Measurements from ENCODE around the gene RALGAPB.

RALGAPB gene

DNA sequence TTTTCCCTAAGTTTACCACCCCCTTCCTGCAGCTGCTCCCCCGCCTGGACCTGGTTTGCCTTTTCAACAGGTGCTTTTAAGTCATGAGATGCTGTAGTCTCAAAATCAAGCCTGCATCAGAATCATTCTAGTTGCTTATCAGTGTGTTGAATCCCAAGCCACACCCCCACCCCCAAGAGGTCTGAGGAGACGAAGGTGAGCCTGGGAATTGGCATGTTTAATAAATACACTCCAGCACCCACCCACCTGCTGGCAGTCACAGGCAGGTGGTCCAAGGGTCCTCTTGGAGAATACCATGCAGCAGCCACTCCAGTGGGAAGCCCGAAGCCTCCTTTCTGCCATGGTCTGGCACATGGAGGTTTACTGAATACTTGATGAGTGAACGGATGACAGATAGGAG lies 107.3 kb downstream of the RALGAPB start:
- Histone ChIP-seq H3K27me3 (replicated peaks; ENCODE audit: insufficient read depth, low read length) (no peaks in the 10 kb centered on the region), H3K4me3 (ENCODE audit: low read length) (no peak overlapping the region), H3K9me3 (replicated peaks; ENCODE audit: insufficient read depth, low read length) (no peaks in the 10 kb centered on the region), H3K79me2 (ENCODE audit: low read length) (no peaks in the 10 kb centered on the region), H3K4me1 (ENCODE audit: low read length) (no peaks in the 10 kb centered on the region), H3K36me3 (replicated peaks; ENCODE audit: insufficient read depth, low read length) (0 out of 2 replicates have a peak, but pooled peaks cover under 1% of the 10 kb centered on the region), H2AFZ (ENCODE audit: low read length) (no peak overlapping the region), H4K20me1 (ENCODE audit: insufficient read depth, low read length) (no peaks in the 10 kb centered on the region), H3K4me2 (ENCODE audit: low read depth, low read length) (no peak overlapping the region), H3K9me2 (replicated peaks; ENCODE audit: insufficient read depth, low read length) (no peaks in the 10 kb centered on the region), H3K27ac (ENCODE audit: low read length) (no peak overlapping the region), H3K9ac (ENCODE audit: low read length) (no peak overlapping the region), H3F3A (ENCODE audit: insufficient read depth, low read length) (no peaks in the 10 kb centered on the region)
- no peak for DNase-seq
- no peak for TF ChIP-seq EZH2phosphoT487 (IDR thresholded peaks at IDR 0.05; ENCODE audit: low read length)
- no peak for TF ChIP-seq EZH2 (optimal IDR thresholded peaks at IDR 0.05; ENCODE audit: low read depth, low read length)
- TF ChIP-seq, protein P1, sequence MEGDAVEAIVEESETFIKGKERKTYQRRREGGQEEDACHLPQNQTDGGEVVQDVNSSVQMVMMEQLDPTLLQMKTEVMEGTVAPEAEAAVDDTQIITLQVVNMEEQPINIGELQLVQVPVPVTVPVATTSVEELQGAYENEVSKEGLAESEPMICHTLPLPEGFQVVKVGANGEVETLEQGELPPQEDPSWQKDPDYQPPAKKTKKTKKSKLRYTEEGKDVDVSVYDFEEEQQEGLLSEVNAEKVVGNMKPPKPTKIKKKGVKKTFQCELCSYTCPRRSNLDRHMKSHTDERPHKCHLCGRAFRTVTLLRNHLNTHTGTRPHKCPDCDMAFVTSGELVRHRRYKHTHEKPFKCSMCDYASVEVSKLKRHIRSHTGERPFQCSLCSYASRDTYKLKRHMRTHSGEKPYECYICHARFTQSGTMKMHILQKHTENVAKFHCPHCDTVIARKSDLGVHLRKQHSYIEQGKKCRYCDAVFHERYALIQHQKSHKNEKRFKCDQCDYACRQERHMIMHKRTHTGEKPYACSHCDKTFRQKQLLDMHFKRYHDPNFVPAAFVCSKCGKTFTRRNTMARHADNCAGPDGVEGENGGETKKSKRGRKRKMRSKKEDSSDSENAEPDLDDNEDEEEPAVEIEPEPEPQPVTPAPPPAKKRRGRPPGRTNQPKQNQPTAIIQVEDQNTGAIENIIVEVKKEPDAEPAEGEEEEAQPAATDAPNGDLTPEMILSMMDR (IDR thresholded peaks at IDR 0.05; ENCODE audit: low read length): no peak

DNA sequence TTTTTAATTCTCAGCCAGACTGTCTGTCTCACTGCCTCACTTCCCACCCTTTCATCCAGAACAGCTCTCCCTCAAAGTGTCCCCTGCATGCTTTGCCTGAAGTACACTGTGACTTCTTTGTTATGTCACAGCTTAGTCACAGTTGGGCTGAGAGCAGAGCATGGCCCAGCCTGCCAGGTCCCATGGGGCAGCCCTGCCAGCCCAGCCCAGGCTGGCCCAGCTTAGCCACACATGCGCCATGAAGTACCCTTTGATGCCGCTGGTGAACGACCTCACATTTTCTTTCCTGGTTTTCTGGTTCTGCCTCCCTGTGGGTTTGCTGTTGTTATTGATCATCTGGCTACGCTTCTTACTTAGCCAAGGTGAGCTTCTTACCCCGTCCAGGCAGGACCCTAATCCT lies 108.4 kb downstream of the RALGAPB start, which contains the start of gene ADIG:
TSS of gene ADIG (plus strand) at position 185 of the 400 bp plus-strand sequence. CDS start at position 239, 54 bp downstream.
- H2AFZ ChIP-seq (ENCODE audit: low read length): no peak within 1 kb of the TSS
- no peak for DNase-seq
- H3K79me2 ChIP-seq (ENCODE audit: low read length): no peaks in the 10 kb centered on the region
- no peaks in the 10 kb centered on the region for H3K27me3 ChIP-seq (replicated peaks; ENCODE audit: insufficient read depth, low read length)
- no peaks in the 10 kb centered on the region for H3K9me2 ChIP-seq (replicated peaks; ENCODE audit: insufficient read depth, low read length)
- H4K20me1 ChIP-seq (ENCODE audit: insufficient read depth, low read length): no peaks in the 10 kb centered on the region
- no peaks in the 10 kb centered on the region for H3K36me3 ChIP-seq (replicated peaks; ENCODE audit: insufficient read depth, low read length)
- H3K4me3 ChIP-seq (ENCODE audit: low read length): no peak within 1 kb of the TSS
- H3K9ac ChIP-seq (ENCODE audit: low read length): no peak within 1 kb of the TSS
- H3K27ac ChIP-seq (ENCODE audit: low read length): no peak within 1 kb of the TSS
- H3F3A ChIP-seq (ENCODE audit: insufficient read depth, low read length): no peaks in the 10 kb centered on the region
- no peak within 1 kb of the TSS for H3K4me2 ChIP-seq (ENCODE audit: low read depth, low read length)
- TF ChIP-seq, protein P1 (IDR thresholded peaks at IDR 0.05; ENCODE audit: low read length): no peak
- TF ChIP-seq EZH2phosphoT487 (IDR thresholded peaks at IDR 0.05; ENCODE audit: low read length) (no peak), EZH2 (optimal IDR thresholded peaks at IDR 0.05; ENCODE audit: low read depth, low read length) (no peak)
- H3K9me3 ChIP-seq (replicated peaks; ENCODE audit: insufficient read depth, low read length): no peaks in the 10 kb centered on the region
- no peaks in the 10 kb centered on the region for H3K4me1 ChIP-seq (ENCODE audit: low read length)

DNA sequence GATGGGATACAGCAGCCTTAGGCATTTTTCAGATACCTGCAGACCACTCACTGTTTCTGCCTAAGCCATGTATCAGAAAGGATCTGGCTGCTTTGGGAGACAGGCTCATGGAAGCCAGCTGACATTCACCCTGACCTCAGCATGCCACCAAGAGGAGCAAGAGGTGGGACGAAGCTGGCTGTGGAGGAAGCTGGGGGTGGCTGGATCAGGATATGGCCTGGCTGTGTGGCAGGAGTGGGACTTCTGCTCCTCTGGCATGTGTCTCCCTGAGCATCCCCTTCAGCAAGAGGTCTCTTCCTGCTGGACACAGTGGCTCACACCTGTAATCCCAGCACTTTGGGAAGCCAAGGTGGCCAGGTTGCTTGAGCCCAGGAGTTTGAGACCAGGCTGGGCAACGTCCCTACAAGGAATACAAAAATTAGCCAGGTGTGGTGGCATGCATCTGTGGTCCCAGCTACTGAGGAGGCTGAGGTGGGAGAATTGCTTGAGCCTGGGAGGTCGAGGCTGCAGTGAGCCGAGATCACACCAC lies 109.3 kb downstream of the RALGAPB start:
- TF ChIP-seq, protein P1 (IDR thresholded peaks at IDR 0.05; ENCODE audit: low read length): no peak
- TF ChIP-seq EZH2phosphoT487 (IDR thresholded peaks at IDR 0.05; ENCODE audit: low read length) (no peak), EZH2 (optimal IDR thresholded peaks at IDR 0.05; ENCODE audit: low read depth, low read length) (no peak)
- Histone ChIP-seq H3K9me2 (replicated peaks; ENCODE audit: insufficient read depth, low read length) (no peaks in the 10 kb centered on the region), H3K27ac (ENCODE audit: low read length) (no peak overlapping the region), H4K20me1 (ENCODE audit: insufficient read depth, low read length) (no peaks in the 10 kb centered on the region), H3F3A (ENCODE audit: insufficient read depth, low read length) (no peaks in the 10 kb centered on the region), H3K9me3 (replicated peaks; ENCODE audit: insufficient read depth, low read length) (no peaks in the 10 kb centered on the region), H3K4me2 (ENCODE audit: low read depth, low read length) (no peak overlapping the region), H3K9ac (ENCODE audit: low read length) (no peak overlapping the region), H3K4me1 (ENCODE audit: low read length) (no peaks in the 10 kb centered on the region), H3K4me3 (ENCODE audit: low read length) (no peak overlapping the region), H3K27me3 (replicated peaks; ENCODE audit: insufficient read depth, low read length) (no peaks in the 10 kb centered on the region), H2AFZ (ENCODE audit: low read length) (no peak overlapping the region), H3K79me2 (ENCODE audit: low read length) (no peaks in the 10 kb centered on the region), H3K36me3 (replicated peaks; ENCODE audit: insufficient read depth, low read length) (no peaks in the 10 kb centered on the region)
- no peak for DNase-seq

Measured in MM.1S (cell line).